Urothelium cell line (cell line): ENCODE measurements around the gene TFDP3.

Source experiments
- DNase-seq: peaks from one replicate; pipeline ENCODE4 v3.0.0; 2011; ENCODE audit warnings: low spot score, mixed read lengths
- FAIRE-seq: peaks from 2 replicates; lab custom pipeline; 2011; peaks lifted over from hg19 to GRCh38; lab: Jason Lieb, UNC

Gene TFDP3

GRCh38 chrX:133189195-133189594 is 29.0 kb downstream of the TFDP3 start:
- DNase-seq (no peak), FAIRE-seq (no peak)

GRCh38 chrX:133188631-133189030 is 29.5 kb downstream of the TFDP3 start:
- no peak for FAIRE-seq
- no peak for DNase-seq

- no peak for DNase-seq
- FAIRE-seq = no peak
Measured at GRCh38 chrX:133185938-133186337, 32.2 kb downstream of the TFDP3 start.

GRCh38 chrX:133185119-133185518 is 33.0 kb downstream of the TFDP3 start:
- FAIRE-seq = no peak
- no peak for DNase-seq

DNA sequence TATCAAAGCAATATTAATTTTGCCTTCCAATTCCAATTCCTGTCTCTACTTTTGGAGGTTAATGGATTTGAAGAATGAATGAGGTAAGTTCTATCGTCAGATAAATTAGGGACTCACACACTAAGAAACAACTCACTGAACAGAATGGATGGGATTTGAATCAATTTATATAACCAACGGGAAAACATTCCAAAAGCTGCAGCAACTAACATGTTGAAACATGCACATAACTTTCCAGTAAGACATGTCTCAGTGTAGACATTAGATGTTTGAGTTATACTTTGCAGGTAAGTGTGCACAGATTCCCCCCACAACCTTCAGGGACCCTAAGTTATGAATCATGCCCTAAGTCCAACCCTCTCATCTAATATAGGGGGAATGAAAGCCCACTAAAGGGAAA is 34.3 kb downstream of the TFDP3 start:
- no peak for DNase-seq
- FAIRE-seq = no peak

- FAIRE-seq (no peak), DNase-seq (no peak)
Measured at GRCh38 chrX:133179500-133179899, 38.7 kb downstream of the TFDP3 start.

DNA sequence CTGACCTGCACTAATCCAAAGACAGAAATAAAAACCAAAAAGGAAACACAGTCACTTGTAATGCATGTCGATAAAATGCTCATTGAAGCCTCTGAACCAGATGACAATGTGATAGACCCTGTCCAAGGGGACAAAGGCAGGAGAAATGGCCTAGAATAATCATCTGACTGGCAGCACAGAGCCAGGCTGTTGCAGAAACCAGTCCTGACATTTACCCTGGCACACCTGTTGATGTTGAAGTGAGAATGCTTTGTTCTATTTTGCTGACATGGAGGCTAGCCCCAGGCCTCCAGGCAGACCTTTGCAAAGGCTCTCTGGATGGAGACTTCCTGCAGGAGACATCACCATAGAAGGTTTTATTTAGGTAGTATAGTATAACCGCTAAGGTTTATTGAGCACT is 41.0 kb downstream of the TFDP3 start:
- no peak for DNase-seq
- FAIRE-seq = no peak

- FAIRE-seq = no peak
- DNase-seq = no peak
Measured at GRCh38 chrX:133175605-133176004, 42.5 kb downstream of the TFDP3 start.

- DNase-seq (no peak), FAIRE-seq (no peak)
Measured at GRCh38 chrX:133175162-133175561, 43.0 kb downstream of the TFDP3 start.

DNA sequence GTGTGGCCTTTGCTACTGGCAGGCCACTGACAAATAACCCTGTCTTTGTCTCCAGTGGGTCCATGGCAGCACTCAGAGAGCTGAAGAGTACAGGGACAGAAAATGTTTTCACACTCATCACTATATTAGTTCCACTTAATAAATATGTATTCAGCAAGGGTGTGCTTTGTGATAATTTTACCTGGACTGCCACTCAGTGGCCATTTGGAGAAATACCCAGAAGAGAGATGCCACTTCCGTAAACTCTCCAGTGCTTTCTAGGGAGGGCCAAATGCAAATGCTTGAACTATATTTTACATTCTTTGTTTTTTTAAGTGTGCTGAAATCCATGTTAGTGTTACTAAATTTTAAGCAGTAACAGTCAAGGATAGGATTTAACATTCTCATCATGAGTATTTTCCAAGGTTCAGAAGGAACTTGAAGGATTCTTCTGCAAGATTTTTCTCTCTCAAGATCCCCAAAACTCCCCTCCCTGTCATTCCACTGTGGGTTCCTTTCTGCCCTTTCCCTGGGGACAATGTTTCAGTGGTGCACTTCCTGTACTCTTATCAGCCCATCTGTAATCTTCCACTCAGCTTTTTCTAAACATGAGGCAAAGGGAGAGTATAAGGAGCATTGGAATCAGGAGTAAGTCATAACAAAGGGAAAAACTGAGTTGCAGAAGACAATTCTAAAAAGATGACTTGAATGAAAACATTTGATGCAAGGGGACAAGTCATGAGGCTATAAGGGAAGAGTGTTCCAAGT is 46.0 kb downstream of the TFDP3 start:
- FAIRE-seq = no peak

More for the DNA sequence above, 46.0 kb downstream of the TFDP3 start:
- DNase-seq = no peak
